HepG2 (cell line): Measurements from ENCODE around the gene PRKCB. TPM values are rescaled to one million over a fixed set of nuclear protein-coding genes. Genes with fewer than 3 reads are reported as not detected.

ENCODE experiments used
- ATAC-seq: fragments of 200-7000 bp; cut with Tn5 transposase; 3 replicates; pipeline ENCODE4 v1.9.1; 2020; ENCODE audit warnings: mild to moderate bottlenecking, moderate library complexity
- BruUV-seq: library from RNA; stranded (reverse); fragments of 400-500 nt; replicated peaks from 2 replicates; lab custom pipeline; 2021; lab: Mats Ljungman, UMichigan
- CTCF ChIA-PET: fragments of 300-600 bp; formaldehyde crosslinking; extraction: SDS; loops from one replicate; lab custom pipeline; 2021; ENCODE audit warnings: low total read pairs, inconsistent platforms, low intra/inter-chr PET ratio; lab: Yijun Ruan, JAX
- POLR2A ChIA-PET: fragments of 350-600 bp; sonication (Branson Sonifier 250); formaldehyde crosslinking; loops from one replicate; lab custom pipeline; 2020; ENCODE audit warnings: antibody characterized with exemption, inconsistent platforms; lab: Yijun Ruan, JAX
- DNase-seq: peaks from one replicate; pipeline ENCODE4 v3.0.0-alpha.2; 2015; ENCODE audit warnings: low spot score
- FAIRE-seq: peaks from 3 replicates; lab custom pipeline; 2011; peaks lifted over from hg19 to GRCh38; lab: Jason Lieb, UNC
- H2AFZ ChIP-seq: one replicate; pipeline ENCODE4 v1.6.1; 2011; ENCODE audit warnings: low read length, inconsistent platforms
- H3K27ac ChIP-seq: fragments of 300-600 bp; 3 replicates; pipeline ENCODE4 v1.8.0; 2011; ENCODE audit warnings: mixed run types, mild to moderate bottlenecking, mixed read lengths, low read length, inconsistent platforms; ENCODE audit not compliant: insufficient read depth; ENCODE audit errors: extremely low read length
- H3K27me3 ChIP-seq, 2 experiments: fragments of 200-600 bp in 1 of 2; 2 replicates in 1 of 2; 3 replicates in 1 of 2; pipeline versions ENCODE4 v1.6.0 to v1.8.0; 2011; ENCODE audit warnings: low read length in 2 of 2, mild to moderate bottlenecking in 2 of 2, moderate library complexity in 2 of 2, inconsistent platforms in 1 of 2; ENCODE audit not compliant: insufficient read depth in 2 of 2, control insufficient read depth in 1 of 2
- H3K36me3 ChIP-seq, 2 experiments: fragments of 200-600 bp in 1 of 2; replicated peaks in 1 of 2; 2 replicates in 1 of 2; 3 replicates in 1 of 2; pipeline versions ENCODE4 v1.5.1 to v1.8.0; 2011; ENCODE audit warnings: low read length in 2 of 2, inconsistent platforms in 1 of 2; ENCODE audit not compliant: insufficient read depth in 2 of 2, control insufficient read depth in 1 of 2
- H3K4me1 ChIP-seq: 2 replicates; pipeline ENCODE4 v1.5.1; 2012; ENCODE audit warnings: low read length, inconsistent platforms; ENCODE audit not compliant: insufficient read depth
- H3K4me2 ChIP-seq: 2 replicates; pipeline ENCODE4 v1.6.0; 2011; ENCODE audit warnings: low read depth, low read length, inconsistent platforms
- H3K4me3 ChIP-seq, 3 experiments: fragments of 200-600 bp in 1 of 3; sonication (generic), shearing (Covaris generic) in 1 of 3; replicated peaks in 1 of 3; 2 replicates each; pipeline ENCODE4 v1.5.1; 2011 to 2016; ENCODE audit warnings: low read length in 3 of 3, inconsistent platforms in 2 of 3, low read depth in 2 of 3, mild to moderate bottlenecking in 2 of 3, control low read depth in 1 of 3, mixed read lengths in 1 of 3; ENCODE audit not compliant: insufficient read depth in 1 of 3
- H3K79me2 ChIP-seq: one replicate; pipeline ENCODE4 v1.6.1; 2011; ENCODE audit warnings: low read length, inconsistent platforms; ENCODE audit not compliant: insufficient read depth
- H3K9ac ChIP-seq: 2 replicates; pipeline ENCODE4 v1.6.0; 2011; ENCODE audit warnings: mild to moderate bottlenecking, low read depth, low read length, inconsistent platforms; ENCODE audit not compliant: insufficient read depth
- H3K9me3 ChIP-seq: 2 replicates; pipeline ENCODE4 v1.5.1; 2012; ENCODE audit warnings: mild to moderate bottlenecking, low read length
- H4K20me1 ChIP-seq: 2 replicates; pipeline ENCODE4 v1.6.0; 2011; ENCODE audit warnings: inconsistent platforms, mild to moderate bottlenecking, low read length, moderate library complexity; ENCODE audit not compliant: insufficient read depth
- CSRNP1 ChIP-seq: sonication (generic); formaldehyde crosslinking; IDR thresholded peaks from 2 replicates; pipeline ENCODE4 v1.8.1; 2023; ENCODE audit warnings: mild to moderate bottlenecking, missing genetic modification reagents
- ZNF770 ChIP-seq: sonication (generic); formaldehyde crosslinking; IDR thresholded peaks from 2 replicates; pipeline ENCODE4 v1.5.0; 2020; ENCODE audit warnings: mild to moderate bottlenecking, missing genetic modification reagents
- in situ Hi-C: cut with HindIII; loops from 2 replicates; pipeline ENCODE4 v1.10.0; 2017; ENCODE audit warnings: low pct_unique_long_range_greater_than_20kb; ENCODE audit not compliant: extremely low pct_ligation_motif_present
- intact Hi-C: fragments of 100-400 bp; cut with micrococcal nuclease; formaldehyde crosslinking; loops from one replicate; pipeline ENCODE4 v1.10.0; 2022; ENCODE audit not compliant: unreplicated experiment
- polyA plus RNA-seq, 8 experiments: library from polyadenylated mRNA; depleted of rRNA in 3 of 8; stranded (reverse) in 7 of 8; unstranded in 1 of 8; fragments of >200 nt; fragmentation: Illumina TruSeq in 4 of 8; extraction: Trizol in 4 of 8; gene quantifications; 2 replicates each; pipeline versions ENCODE4 v1.2.1 to v1.2.3, GENCODE V29; 2011 to 2016; ENCODE audit warnings: low read depth in 4 of 8, missing spikeins in 1 of 8, mixed read lengths in 1 of 8; ENCODE audit not compliant: insufficient read depth in 1 of 8
- total RNA-seq, 5 experiments: library from RNA; depleted of rRNA; stranded (reverse); fragments of >200 nt; fragmentation: Illumina TruSeq; extraction: Trizol; gene quantifications; 2 replicates each; pipeline ENCODE4 v1.2.3, GENCODE V29; 2016; ENCODE audit warnings: low read depth in 1 of 5

PRKCB gene
- total and polyA plus RNA-seq, 2 of the 13 experiments (the other 11 are each of a cell fraction or from before 2014, with no cell fraction given): 0.01 TPM; not detected in 1

DNA sequence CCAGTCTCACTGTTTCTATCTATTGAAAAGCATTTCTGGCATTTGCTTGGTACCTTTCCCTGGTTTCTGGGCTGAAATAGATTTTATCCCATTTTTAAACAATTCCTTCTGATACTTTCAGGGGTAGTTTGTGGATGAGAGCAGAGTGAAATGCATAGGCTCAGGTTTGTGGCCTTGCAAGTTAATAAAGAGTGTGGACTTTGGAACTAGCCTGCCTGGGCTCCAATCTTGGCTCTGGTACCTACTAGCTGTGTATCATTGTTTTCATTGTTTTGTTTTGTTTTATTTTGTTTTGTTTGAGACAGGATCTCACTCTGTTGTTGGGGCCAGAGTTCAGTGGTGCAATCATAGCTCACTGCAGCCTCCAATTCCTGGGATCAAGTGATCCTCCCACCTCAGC, 175.5 kb downstream of the PRKCB start:
- Histone ChIP-seq H4K20me1 (no peaks in the 10 kb centered on the region; the same call in 1 of the 2 replicates), H3K9ac (no peak overlapping the region), H3K4me1 (peaks cover 5% of the 10 kb centered on the region; the same call in 1 of the 2 replicates), H3K4me2 (no peak overlapping the region), H3K79me2 (no peaks in the 10 kb centered on the region), H2AFZ (no peak overlapping the region), H3K9me3 (no peaks in the 10 kb centered on the region), H3K4me3 (no peak overlapping the region), H3K27me3 (no peaks in the 10 kb centered on the region; a peak in 2 of 5 replicates), H3K27ac (no peak overlapping the region), H3K36me3 (no peaks in the 10 kb centered on the region)
- ATAC-seq: no peak
- CTCF ChIA-PET: interaction anchor here (2.3 kb wide), 2 partner anchors 210 to 276 kb away, joined by 15 to 20 read pairs; no protein-coding TSS in a partner anchor
- TF ChIP-seq ZNF770 (0 out of 2 replicates have a peak, but pooled peaks have one; percentile 16), CSRNP1 (CRISPR knock-in tag) (no peak)
- no TSS peak for BruUV-seq
- POLR2A ChIA-PET: no interaction called here
- no peak for DNase-seq
- intact Hi-C loops: loop anchor here (2.0 kb wide), 1 partner anchor 276 kb away; no protein-coding TSS in a partner anchor
- in situ Hi-C loops: loop anchor here (5.0 kb wide), 1 partner anchor 209 kb away; no protein-coding TSS in a partner anchor
- no peak for FAIRE-seq
